A673 (cell line): Measurements from ENCODE around the gene WBP4. TPM values are rescaled to one million over a fixed set of nuclear protein-coding genes. Genes with fewer than 3 reads are reported as not detected.

Experiments
- BruUV-seq: library from RNA; stranded (reverse); fragments of 400-500 nt; replicated peaks from 2 replicates; lab custom pipeline; 2021; lab: Mats Ljungman, UMichigan
- CTCF ChIA-PET: fragments of 300-600 bp; sonication (Branson Sonifier 250); formaldehyde crosslinking; loops from one replicate; lab custom pipeline; 2022; ENCODE audit warnings: antibody characterized with exemption; lab: Charles Lee
- POLR2A ChIA-PET: fragments of 300-600 bp; sonication (Branson Sonifier 250); formaldehyde crosslinking; loops from one replicate; lab custom pipeline; 2022; ENCODE audit warnings: antibody characterized with exemption; ENCODE audit not compliant: low non-redundant PET; lab: Charles Lee
- DNase-seq: peaks from one replicate; pipeline ENCODE4 v3.0.0-alpha.2; 2015; ENCODE audit warnings: low spot score
- H3K27ac ChIP-seq: fragments of 200-600 bp; sonication (generic); 2 replicates; pipeline ENCODE4 v1.5.1; 2016; ENCODE audit warnings: mixed run types, low read depth, mild to moderate bottlenecking, mixed read lengths, antibody characterized with exemption, low read length; ENCODE audit not compliant: poor library complexity, severe bottlenecking
- H3K27me3 ChIP-seq: fragments of 200-600 bp; sonication (generic); replicated peaks from 2 replicates; pipeline ENCODE4 v1.6.1; 2017; ENCODE audit warnings: mixed run types, low read depth, mild to moderate bottlenecking, mixed read lengths, antibody characterized with exemption, low read length; ENCODE audit not compliant: insufficient read depth, poor library complexity
- H3K36me3 ChIP-seq: fragments of 200-600 bp; sonication (generic); 2 replicates; pipeline ENCODE4 v1.6.1; 2016; ENCODE audit warnings: mixed run types, mild to moderate bottlenecking, mixed read lengths, antibody characterized with exemption, low read length; ENCODE audit not compliant: insufficient read depth, poor library complexity, severe bottlenecking
- H3K4me1 ChIP-seq: fragments of 200-600 bp; sonication (generic); 2 replicates; pipeline ENCODE4 v1.6.1; 2017; ENCODE audit warnings: mixed run types, mild to moderate bottlenecking, mixed read lengths, antibody characterized with exemption, low read length; ENCODE audit not compliant: insufficient read depth, poor library complexity, severe bottlenecking
- H3K4me3 ChIP-seq: fragments of 200-600 bp; sonication (generic); 2 replicates; pipeline ENCODE4 v1.5.1; 2016; ENCODE audit warnings: low read depth, mixed run types, mild to moderate bottlenecking, mixed read lengths, low read length; ENCODE audit not compliant: poor library complexity, severe bottlenecking
- H3K9me3 ChIP-seq: fragments of 200-600 bp; sonication (generic); 2 replicates; pipeline ENCODE4 v1.6.1; 2016; ENCODE audit warnings: mixed run types, low read depth, mild to moderate bottlenecking, mixed read lengths, antibody characterized with exemption, low read length; ENCODE audit not compliant: poor library complexity, severe bottlenecking
- EZH2 ChIP-seq: fragments of 200-600 bp; sonication (generic); IDR thresholded peaks from 2 replicates; pipeline ENCODE4 v1.6.1; 2017; ENCODE audit warnings: borderline replicate concordance, low read depth, mild to moderate bottlenecking, mixed read lengths, antibody characterized with exemption, low read length; ENCODE audit not compliant: poor library complexity, severe bottlenecking
- intact Hi-C: fragments of 100-400 bp; cut with micrococcal nuclease; formaldehyde crosslinking; loops from one replicate; pipeline ENCODE4 v1.10.0; 2022; ENCODE audit not compliant: unreplicated experiment
- total RNA-seq: library from RNA; stranded (reverse); gene quantifications from 2 replicates; pipeline ENCODE4 v1.2.3, GENCODE V29; 2021
- TF ChIP-seq, protein P1 (sequence below): fragments of 300-800, 200-600 bp; sonication (generic); conservative IDR thresholded peaks from 2 replicates; pipeline ENCODE4 v1.5.1; 2017; ENCODE audit warnings: low read depth, mild to moderate bottlenecking, antibody characterized with exemption, low read length, moderate library complexity, mixed read lengths

The WBP4 gene
- total RNA-seq, 1 experiment from 2014 or later, result 12.5 TPM

DNA sequence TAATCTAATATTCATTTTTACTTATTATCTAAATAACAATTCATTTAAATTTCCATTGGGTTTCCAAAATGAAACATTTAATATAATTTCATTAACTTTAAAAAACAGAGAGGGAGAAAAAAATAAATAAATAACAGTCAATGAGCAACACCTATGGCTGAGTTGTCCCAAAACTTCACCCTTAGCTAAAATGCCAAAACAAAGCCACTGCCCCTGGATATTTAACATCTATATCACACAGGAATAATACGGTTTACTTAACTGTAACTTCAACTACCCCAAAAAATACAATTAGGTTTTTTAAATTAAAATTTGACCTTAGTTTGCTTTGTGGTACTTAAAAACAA is 42.7 kb upstream of the WBP4 start:
- H3K4me1 ChIP-seq, result no peaks in the 10 kb centered on the region
- H3K27me3 ChIP-seq, result no peaks in the 10 kb centered on the region
- H3K27ac ChIP-seq, result no peak overlapping the region
- no peaks in the 10 kb centered on the region for H3K36me3 ChIP-seq
- H3K9me3 ChIP-seq, result no peaks in the 10 kb centered on the region
- ChIA-PET POLR2A (no interaction called here), CTCF (no interaction called here)
- TF ChIP-seq, protein P1, sequence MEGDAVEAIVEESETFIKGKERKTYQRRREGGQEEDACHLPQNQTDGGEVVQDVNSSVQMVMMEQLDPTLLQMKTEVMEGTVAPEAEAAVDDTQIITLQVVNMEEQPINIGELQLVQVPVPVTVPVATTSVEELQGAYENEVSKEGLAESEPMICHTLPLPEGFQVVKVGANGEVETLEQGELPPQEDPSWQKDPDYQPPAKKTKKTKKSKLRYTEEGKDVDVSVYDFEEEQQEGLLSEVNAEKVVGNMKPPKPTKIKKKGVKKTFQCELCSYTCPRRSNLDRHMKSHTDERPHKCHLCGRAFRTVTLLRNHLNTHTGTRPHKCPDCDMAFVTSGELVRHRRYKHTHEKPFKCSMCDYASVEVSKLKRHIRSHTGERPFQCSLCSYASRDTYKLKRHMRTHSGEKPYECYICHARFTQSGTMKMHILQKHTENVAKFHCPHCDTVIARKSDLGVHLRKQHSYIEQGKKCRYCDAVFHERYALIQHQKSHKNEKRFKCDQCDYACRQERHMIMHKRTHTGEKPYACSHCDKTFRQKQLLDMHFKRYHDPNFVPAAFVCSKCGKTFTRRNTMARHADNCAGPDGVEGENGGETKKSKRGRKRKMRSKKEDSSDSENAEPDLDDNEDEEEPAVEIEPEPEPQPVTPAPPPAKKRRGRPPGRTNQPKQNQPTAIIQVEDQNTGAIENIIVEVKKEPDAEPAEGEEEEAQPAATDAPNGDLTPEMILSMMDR, result no peak
- TF ChIP-seq EZH2, result no peak
- intact Hi-C loops, result no loop called here
- no peak for DNase-seq
- H3K4me3 ChIP-seq, result no peak overlapping the region
- no TSS peak for BruUV-seq

DNA sequence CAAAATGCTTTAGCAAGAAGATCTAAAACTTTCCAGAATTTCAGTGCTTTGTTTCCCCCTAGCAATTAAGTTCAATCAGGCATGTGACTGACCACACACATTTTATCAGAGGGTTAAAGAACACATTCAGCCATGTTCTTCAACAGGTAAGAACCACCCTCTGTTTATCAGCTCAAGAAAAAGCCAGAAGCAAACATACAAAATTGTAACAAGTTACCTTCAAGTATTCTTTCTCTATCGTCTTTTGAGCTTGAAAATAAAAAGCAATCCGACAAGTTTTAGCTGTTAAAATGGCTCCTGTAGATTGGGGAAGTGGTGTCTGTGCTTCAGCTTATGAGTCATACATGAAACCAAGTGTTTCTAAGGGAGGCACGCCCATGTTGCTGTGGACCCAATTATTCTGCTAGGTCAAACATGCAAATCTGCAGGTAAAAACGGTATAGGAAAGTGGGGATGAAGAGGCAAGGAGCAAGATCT is 42.3 kb upstream of the WBP4 start, which contains the start of gene ELF1:
ELF1 (minus strand) TSS at position 306 of the 477 bp plus-strand sequence. CDS start 37,262 bp downstream, outside the sequence.
- H3K27ac ChIP-seq, result no peak within 1 kb of the TSS
- no peaks in the 10 kb centered on the region for H3K27me3 ChIP-seq
- peak; percentile 50 for DNase-seq
- ChIA-PET POLR2A (no interaction called here), CTCF (no interaction called here)
- no peaks in the 10 kb centered on the region for H3K4me1 ChIP-seq
- H3K4me3 ChIP-seq, result no peak within 1 kb of the TSS
- TF ChIP-seq EZH2, result no peak
- TF ChIP-seq, protein P1, result no peak
- H3K36me3 ChIP-seq, result no peaks in the 10 kb centered on the region
- intact Hi-C loops, result no loop called here
- H3K9me3 ChIP-seq, result no peaks in the 10 kb centered on the region
- no TSS peak for BruUV-seq

DNA sequence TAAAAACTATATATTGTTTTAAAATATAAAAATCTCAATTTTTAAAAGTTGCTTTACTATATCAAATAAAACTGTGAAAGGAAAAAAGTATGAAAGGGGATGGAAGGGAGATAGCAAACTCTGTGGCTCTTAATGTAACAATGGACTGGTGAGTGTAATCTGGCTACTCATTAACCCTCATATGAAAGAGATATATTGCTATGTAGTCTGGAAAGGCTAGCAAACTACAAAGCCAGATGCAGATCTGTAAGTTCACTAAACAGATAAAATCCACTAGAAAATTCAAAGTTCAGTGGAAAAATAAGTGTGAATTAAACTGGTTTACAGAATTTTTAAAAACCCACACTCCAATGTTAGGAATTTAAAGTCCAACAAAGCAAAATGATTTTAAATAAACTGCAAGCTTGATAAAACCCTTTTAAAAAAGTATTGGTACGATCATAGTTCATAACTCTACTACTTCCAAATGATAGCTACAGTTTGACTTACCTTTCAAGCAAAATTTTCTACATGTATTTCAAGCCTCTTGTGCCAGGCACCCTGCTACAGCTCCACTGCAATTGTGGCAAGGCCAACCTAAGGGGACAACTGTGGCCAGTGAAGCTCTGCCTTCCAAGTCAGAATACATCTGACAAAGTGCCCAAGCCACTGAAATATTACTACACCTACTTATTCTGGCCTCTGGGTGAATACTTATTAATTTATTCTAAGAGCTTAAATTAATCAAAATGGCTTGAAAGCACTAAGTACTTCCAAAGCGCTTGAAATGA is 41.5 kb upstream of the WBP4 start:
- POLR2A ChIA-PET, result no interaction called here

More for the DNA sequence above, 41.5 kb upstream of the WBP4 start:
- no peaks in the 10 kb centered on the region for H3K27me3 ChIP-seq
- H3K4me3 ChIP-seq, result no peak overlapping the region
- no TSS peak for BruUV-seq
- intact Hi-C loops, result no loop called here
- H3K4me1 ChIP-seq, result no peaks in the 10 kb centered on the region
- no peaks in the 10 kb centered on the region for H3K9me3 ChIP-seq
- no peak overlapping the region for H3K27ac ChIP-seq
- no peak for TF ChIP-seq EZH2
- TF ChIP-seq, protein P1, result no peak
- no peak for DNase-seq
- no peaks in the 10 kb centered on the region for H3K36me3 ChIP-seq
- CTCF ChIA-PET, result no interaction called here
